Measurements from ENCODE around the gene REEP2.

The REEP2 gene

DNA sequence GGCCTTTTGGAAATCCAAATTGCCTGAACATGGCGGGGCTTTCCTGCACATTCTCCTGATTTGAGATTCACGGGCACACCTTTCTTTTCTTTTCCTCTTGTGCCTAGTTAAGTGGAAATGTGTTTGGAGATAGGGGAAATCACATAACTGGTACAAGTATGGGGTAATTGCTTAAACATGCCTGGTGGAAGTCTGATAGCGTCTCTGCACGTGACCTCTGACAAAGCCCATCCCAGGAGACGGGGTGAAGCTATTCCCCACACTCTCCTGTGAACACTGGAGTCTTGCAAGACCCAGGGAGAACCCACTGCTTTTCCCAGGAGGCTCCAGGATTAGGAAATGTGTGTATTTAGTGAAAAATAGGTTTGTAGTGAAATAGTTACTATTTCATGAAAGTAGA is 2.9 kb upstream of the REEP2 start:
- H3F3A ChIP-seq (ENCODE audit: insufficient read depth, low read length) = no peaks in the 10 kb centered on the region
- no peaks in the 10 kb centered on the region for H3K79me2 ChIP-seq (ENCODE audit: insufficient read depth, low read length)
- no peak overlapping the region for H3K4me3 ChIP-seq (ENCODE audit: low read depth, low read length, poor library complexity, severe bottlenecking)
- no peak overlapping the region for H3K9ac ChIP-seq (ENCODE audit: low read length)
- no peak overlapping the region for H3K27ac ChIP-seq (ENCODE audit: low read depth, low read length, poor library complexity, severe bottlenecking)
- H3K27me3 ChIP-seq (ENCODE audit: insufficient read depth, low read length) = no peaks in the 10 kb centered on the region
- no peak overlapping the region for H3K4me2 ChIP-seq (ENCODE audit: low read length)
- H3K4me1 ChIP-seq (ENCODE audit: insufficient read depth, low read length, severe bottlenecking) = peaks cover 12% of the 10 kb centered on the region
- TF ChIP-seq, protein P1, sequence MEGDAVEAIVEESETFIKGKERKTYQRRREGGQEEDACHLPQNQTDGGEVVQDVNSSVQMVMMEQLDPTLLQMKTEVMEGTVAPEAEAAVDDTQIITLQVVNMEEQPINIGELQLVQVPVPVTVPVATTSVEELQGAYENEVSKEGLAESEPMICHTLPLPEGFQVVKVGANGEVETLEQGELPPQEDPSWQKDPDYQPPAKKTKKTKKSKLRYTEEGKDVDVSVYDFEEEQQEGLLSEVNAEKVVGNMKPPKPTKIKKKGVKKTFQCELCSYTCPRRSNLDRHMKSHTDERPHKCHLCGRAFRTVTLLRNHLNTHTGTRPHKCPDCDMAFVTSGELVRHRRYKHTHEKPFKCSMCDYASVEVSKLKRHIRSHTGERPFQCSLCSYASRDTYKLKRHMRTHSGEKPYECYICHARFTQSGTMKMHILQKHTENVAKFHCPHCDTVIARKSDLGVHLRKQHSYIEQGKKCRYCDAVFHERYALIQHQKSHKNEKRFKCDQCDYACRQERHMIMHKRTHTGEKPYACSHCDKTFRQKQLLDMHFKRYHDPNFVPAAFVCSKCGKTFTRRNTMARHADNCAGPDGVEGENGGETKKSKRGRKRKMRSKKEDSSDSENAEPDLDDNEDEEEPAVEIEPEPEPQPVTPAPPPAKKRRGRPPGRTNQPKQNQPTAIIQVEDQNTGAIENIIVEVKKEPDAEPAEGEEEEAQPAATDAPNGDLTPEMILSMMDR (IDR thresholded peaks at IDR 0.05; ENCODE audit: low read length) = no peak
- TF ChIP-seq EZH2 (IDR thresholded peaks at IDR 0.05; ENCODE audit: borderline replicate concordance, low read length) = no peak
- H4K20me1 ChIP-seq (ENCODE audit: insufficient read depth, low read length) = no peaks in the 10 kb centered on the region
- H3K36me3 ChIP-seq (ENCODE audit: insufficient read depth, low read length) = peaks cover 56% of the 10 kb centered on the region
- H3K9me3 ChIP-seq (ENCODE audit: low read length) = no peaks in the 10 kb centered on the region
- H3K9me2 ChIP-seq (ENCODE audit: low read depth, low read length) = no peaks in the 10 kb centered on the region
- no peak overlapping the region for H2AFZ ChIP-seq (ENCODE audit: low read length)

DNA sequence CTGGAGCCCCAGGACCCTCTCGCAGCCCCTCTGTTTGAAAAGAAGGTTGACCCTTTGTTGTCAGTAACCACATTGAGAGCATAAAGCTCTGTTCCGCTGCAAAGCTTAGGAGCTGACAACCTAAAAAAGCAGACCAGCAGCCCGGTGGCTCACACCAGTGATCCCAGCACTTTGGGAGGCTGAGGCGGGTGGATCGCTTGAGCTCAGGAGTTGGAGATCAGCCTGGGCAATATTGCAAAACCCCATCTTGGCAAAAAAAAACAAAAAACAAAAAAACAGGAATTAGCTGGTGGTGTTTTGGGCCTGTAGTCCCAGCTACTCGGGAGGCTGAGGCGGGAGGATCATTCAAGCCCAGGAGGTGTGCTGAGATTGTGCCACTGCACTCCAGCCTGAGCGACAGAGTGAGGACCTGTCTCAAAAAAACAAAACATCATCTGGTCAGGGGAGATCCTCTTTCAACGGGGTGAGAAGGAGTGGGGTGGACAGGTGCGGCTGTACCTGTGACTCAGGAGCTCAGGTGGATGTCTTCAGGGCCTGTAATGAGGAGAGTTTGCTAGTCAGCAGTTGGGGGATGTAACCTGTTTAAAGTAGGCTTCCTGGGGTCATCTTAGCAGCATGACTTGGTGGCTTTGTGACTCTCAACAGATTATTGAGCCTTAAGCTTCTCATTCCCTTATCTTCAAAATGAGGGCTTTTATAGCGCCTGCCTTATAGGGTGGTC is 694 bp upstream of the REEP2 start:
- H3K4me3 ChIP-seq (ENCODE audit: low read depth, low read length, poor library complexity, severe bottlenecking) = peak overlapping the region; percentile 61
- H3K4me2 ChIP-seq (ENCODE audit: low read length) = peak overlapping the region; percentile 65

DNA sequence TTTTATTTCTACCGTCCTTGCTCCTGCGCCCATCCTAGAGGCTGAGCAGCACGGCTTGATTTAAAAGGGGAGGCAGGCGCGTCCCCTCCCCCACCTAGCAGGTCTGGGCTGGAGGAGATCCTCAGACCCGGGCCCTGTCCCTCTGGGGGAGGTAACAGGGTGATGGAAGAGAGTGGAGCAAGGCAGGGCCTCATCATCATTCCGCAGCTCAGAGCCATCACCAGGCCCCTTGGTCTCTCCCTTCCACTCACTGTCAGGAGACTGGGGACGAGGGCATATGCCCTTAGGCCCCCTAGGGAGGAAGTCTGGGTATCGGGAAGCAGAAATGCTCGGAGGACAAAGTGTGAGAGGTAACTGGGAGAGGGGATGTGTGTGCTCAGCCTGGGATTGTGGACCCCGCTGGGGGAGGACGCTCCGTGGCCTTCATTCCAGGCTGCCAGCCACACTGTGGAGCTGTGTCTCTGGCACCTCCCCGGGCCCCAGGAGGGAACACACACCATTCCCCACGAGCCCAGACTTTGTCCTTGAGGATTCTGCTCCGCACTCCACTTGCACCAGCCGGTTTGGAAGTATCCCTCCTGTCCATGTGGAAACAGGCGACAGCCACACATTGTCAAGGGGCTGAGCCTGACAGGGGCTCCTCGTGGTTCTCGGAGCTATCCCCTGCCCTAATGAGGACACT is 761 bp downstream of the REEP2 start:
- H3K9me3 ChIP-seq (ENCODE audit: low read length) = no peaks in the 10 kb centered on the region
- H3K27ac ChIP-seq (ENCODE audit: low read depth, low read length, poor library complexity, severe bottlenecking) = no peak overlapping the region
- no peaks in the 10 kb centered on the region for H4K20me1 ChIP-seq (ENCODE audit: insufficient read depth, low read length)
- peak overlapping the region; percentile 65 for H3K4me2 ChIP-seq (ENCODE audit: low read length)
- H3F3A ChIP-seq (ENCODE audit: insufficient read depth, low read length) = no peaks in the 10 kb centered on the region
- peaks cover 21% of the 10 kb centered on the region for H3K36me3 ChIP-seq (ENCODE audit: insufficient read depth, low read length)
- peaks cover 5% of the 10 kb centered on the region; the same call in 1 of the 2 replicates for H3K27me3 ChIP-seq (ENCODE audit: insufficient read depth, low read length)
- peak overlapping the region; percentile 61 for H3K4me3 ChIP-seq (ENCODE audit: low read depth, low read length, poor library complexity, severe bottlenecking)
- H3K79me2 ChIP-seq (ENCODE audit: insufficient read depth, low read length) = no peaks in the 10 kb centered on the region
- no peak for TF ChIP-seq EZH2 (IDR thresholded peaks at IDR 0.05; ENCODE audit: borderline replicate concordance, low read length)
- TF ChIP-seq, protein P1 (IDR thresholded peaks at IDR 0.05; ENCODE audit: low read length) = no peak
- peak overlapping the region; percentile 43; the same call in 1 of the 2 replicates for H3K9ac ChIP-seq (ENCODE audit: low read length)
- no peak overlapping the region for H2AFZ ChIP-seq (ENCODE audit: low read length)
- H3K4me1 ChIP-seq (ENCODE audit: insufficient read depth, low read length, severe bottlenecking) = peaks cover 12% of the 10 kb centered on the region
- H3K9me2 ChIP-seq (ENCODE audit: low read depth, low read length) = no peaks in the 10 kb centered on the region

More for the DNA sequence above, 694 bp upstream of the REEP2 start:
- H3K79me2 ChIP-seq (ENCODE audit: insufficient read depth, low read length) = no peaks in the 10 kb centered on the region
- no peaks in the 10 kb centered on the region for H3K9me2 ChIP-seq (ENCODE audit: low read depth, low read length)
- H3K27me3 ChIP-seq (ENCODE audit: insufficient read depth, low read length) = peaks cover 5% of the 10 kb centered on the region; the same call in 1 of the 2 replicates
- no peaks in the 10 kb centered on the region for H3K9me3 ChIP-seq (ENCODE audit: low read length)
- TF ChIP-seq, protein P1 (IDR thresholded peaks at IDR 0.05; ENCODE audit: low read length) = no peak
- TF ChIP-seq EZH2 (IDR thresholded peaks at IDR 0.05; ENCODE audit: borderline replicate concordance, low read length) = no peak
- no peak overlapping the region for H2AFZ ChIP-seq (ENCODE audit: low read length)
- H3K27ac ChIP-seq (ENCODE audit: low read depth, low read length, poor library complexity, severe bottlenecking) = no peak overlapping the region
- peaks cover 12% of the 10 kb centered on the region for H3K4me1 ChIP-seq (ENCODE audit: insufficient read depth, low read length, severe bottlenecking)
- peaks cover 34% of the 10 kb centered on the region for H3K36me3 ChIP-seq (ENCODE audit: insufficient read depth, low read length)
- H3F3A ChIP-seq (ENCODE audit: insufficient read depth, low read length) = no peaks in the 10 kb centered on the region
- no peak overlapping the region; the same call in 1 of the 2 replicates for H3K9ac ChIP-seq (ENCODE audit: low read length)
- H4K20me1 ChIP-seq (ENCODE audit: insufficient read depth, low read length) = no peaks in the 10 kb centered on the region
